HT-29 (cell line): ENCODE results near the gene NAALADL1. TPM values are rescaled to one million over a fixed set of nuclear protein-coding genes. Genes with fewer than 3 reads are reported as not detected.
A peak's percentile ranks its signal among the peaks of the same experiment; 100 is the strongest.

Source experiments
- DNase-seq: peaks from one replicate; pipeline ENCODE4 v3.0.0-alpha.2; 2015; ENCODE audit warnings: low spot score
- total RNA-seq: library from RNA; depleted of rRNA; stranded (reverse); fragments of >200 nt; shearing (Covaris generic); gene quantifications from 2 replicates; pipeline ENCODE4 v1.2.3, GENCODE V29; 2014

The NAALADL1 gene
- total RNA-seq, 1 experiment from 2014 or later: 1.9 TPM

- peak; percentile 26 for DNase-seq
Measured at GRCh38 chr11:65083134-65083833, 24.9 kb upstream of the NAALADL1 start.

DNA sequence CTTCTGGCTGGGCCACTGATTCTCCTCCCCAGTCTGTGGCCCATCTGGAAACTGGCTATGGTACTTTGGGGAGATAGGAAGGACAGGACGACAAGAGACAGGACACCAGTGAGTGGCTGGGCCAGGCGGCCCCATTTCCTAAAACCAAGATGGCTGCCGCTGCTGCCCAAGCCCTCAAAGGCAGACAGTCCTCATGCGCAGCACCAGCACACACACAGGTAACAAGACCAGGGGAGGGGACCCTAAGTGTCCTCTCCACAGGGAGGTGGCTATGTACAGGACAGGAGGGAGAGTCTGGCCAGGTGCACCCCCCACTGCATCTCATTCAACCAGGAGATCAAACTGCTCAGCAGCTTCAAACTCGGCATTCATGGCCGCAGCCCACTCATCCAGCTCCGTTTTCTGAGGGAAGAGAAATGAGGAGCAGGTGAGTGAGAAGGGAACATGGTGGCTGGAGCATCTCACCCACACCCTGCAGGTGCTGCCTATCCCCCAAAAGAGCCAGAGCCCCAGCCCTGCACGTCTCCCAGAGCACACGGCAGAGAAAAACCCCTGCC lies 20.5 kb upstream of the NAALADL1 start:
- DNase-seq: no peak

- peak; percentile 78 for DNase-seq
Measured at GRCh38 chr11:65078151-65078550, 19.8 kb upstream of the NAALADL1 start.

- DNase-seq: no peak
Measured at GRCh38 chr11:65077451-65077850, 19.1 kb upstream of the NAALADL1 start.

DNA sequence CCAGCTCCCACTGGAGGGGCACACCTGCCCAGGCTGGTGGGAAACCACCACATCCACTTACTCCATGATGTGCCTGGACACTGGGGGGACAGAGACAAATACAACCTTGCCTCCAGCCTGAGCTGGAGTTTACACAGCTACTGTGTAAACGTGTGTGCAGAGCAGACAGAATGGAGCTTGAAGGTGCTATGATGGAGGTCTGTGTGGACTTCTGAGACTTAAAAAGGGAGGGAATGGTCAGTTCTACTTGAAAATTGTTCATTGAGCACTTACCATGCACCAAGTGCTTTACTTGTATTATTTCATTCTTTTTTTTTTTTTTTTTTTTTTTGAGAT lies 14.2 kb upstream of the NAALADL1 start:
- DNase-seq: no peak

- DNase-seq: no peak
Measured at GRCh38 chr11:65071907-65072630, 13.7 kb upstream of the NAALADL1 start.

DNA sequence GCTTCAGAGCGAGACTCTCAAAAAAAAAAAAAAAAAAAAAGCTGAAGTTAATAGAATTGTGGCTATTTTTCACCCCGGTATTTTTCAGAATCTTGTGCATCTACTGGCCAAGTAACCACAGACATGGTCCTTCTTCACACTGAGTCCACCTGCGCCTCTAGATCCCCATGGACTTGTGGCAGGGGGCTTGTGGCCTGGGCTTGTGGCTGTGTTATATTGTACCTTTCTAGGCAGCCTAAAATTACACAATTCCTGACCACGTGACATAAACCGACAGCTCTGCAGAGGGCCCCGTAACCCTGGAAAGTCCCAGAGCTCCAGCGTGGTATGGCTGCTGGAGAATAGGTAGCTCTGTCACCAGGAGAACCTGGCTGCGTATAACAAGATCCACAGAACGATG lies 10.9 kb upstream of the NAALADL1 start:
- DNase-seq: no peak

DNA sequence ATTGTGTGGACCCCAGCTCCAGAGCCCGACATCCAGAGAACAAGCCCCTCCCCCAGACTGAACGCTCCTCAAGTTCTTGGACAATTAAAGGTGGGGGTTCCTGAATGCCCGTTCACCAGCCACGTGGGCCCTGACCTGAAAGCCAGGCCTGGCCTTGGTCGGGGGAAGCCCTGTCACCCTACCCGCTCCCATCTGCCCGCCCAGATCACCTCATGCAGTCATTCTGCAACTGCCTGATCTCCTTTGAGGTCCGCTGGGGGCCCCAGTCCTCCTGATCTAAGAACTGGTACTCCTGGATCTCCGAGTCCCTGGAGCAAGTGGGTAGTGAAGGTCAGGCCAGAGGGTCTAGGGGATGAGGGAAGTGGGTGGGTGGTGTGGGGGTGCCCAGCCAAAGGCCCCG lies 9.1 kb upstream of the NAALADL1 start:
- DNase-seq: no peak

- DNase-seq: no peak
Measured at GRCh38 chr11:65066805-65067291, 8.5 kb upstream of the NAALADL1 start.

GRCh38 chr11:65066315-65066714 lies 8.0 kb upstream of the NAALADL1 start:
- no peak for DNase-seq

GRCh38 chr11:65065851-65066250 lies 7.5 kb upstream of the NAALADL1 start:
- DNase-seq: no peak

- no peak for DNase-seq
Measured at GRCh38 chr11:65064847-65065240, 6.5 kb upstream of the NAALADL1 start.

GRCh38 chr11:65063532-65063931 lies 5.2 kb upstream of the NAALADL1 start:
- DNase-seq: no peak

DNA sequence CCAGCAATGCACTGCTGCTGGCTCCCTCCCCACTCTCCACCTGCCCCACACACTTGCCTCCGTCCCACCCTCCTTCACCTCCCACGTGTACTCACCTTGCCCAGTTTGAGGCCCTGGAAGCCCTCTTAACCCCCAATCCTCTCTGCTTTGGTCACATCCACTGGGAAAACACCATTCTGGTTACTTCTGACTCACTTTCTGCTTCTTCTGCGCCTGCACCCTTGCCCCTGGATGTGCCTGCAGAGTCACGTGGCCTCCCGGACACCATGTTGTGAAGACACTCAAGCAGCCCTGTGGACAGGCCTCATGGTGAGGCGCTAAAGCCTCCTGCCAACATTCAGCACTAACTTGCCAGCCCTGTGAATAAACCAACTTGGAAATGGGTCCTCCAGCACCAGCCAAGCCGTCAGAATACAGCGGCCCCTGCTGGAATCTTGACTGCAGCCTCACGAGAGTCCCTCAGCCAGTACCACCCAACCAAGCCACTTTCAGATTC lies 2.6 kb upstream of the NAALADL1 start:
- DNase-seq: peak; percentile 34

GRCh38 chr11:65059959-65060824 lies 1.8 kb upstream of the NAALADL1 start:
- DNase-seq: no peak

DNA sequence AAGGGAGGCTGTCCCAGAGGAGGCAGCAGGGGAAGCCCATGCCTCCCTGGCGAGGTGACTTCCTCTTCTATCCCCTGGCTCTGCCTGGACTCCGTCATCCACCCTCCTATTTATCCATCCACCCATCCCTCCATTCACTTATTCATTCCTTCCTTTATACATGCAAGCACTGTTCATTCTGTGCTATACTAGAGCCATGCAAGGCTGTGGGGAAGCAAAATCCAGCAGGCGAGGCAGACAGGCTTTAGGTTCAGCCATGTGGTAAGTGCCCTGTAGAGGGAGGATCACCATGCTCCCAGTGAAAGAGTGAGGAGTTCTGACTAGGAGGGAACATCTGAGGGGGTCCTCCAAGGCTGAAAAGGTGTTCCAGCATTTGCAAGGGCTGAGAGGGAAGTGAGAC lies 1.2 kb upstream of the NAALADL1 start:
- no peak for DNase-seq

DNA sequence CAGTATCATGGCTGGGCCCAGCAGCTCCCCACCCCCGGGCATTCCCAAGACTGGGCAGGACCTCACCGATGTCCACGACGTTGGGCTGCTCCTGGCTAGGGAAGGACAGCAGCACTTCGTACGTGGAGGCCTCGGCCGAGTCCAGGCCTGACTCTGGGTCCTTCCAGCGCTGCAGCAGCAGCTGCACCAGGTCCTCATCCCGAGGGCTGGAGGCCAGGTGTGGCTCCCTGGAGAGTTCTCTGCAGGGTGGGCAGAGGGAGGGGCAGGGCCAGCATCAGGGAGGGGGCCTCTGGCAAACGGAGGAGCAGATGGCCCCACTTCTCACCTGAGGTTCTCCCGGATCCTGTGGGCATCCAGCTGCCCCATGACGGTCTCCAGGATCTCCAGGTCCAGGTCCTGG lies 341 bp downstream of the NAALADL1 start:
- DNase-seq: no peak

- DNase-seq: no peak
Measured at GRCh38 chr11:65057526-65057925, 827 bp downstream of the NAALADL1 start.

DNA sequence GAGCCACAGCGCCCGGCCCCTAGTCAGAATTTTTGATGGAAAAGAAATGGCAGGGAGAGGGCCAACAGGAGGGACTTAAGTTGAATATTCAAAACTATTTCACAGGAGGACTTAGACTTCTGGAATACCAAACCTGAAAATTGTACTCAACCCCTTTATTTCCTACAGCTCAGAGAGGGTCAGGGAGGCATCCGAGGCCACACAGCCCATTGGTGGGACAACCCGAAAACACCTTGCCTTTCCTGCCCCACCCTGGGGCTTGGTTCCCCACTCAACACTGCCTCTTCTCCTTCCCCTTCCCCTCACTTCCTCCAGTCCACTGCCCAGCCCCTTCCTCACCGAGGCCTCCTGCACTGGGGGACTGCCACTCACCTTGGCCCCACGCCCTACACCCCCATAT lies 1.4 kb downstream of the NAALADL1 start:
- DNase-seq: no peak

- DNase-seq: no peak
Measured at GRCh38 chr11:65055538-65055937, 2.8 kb downstream of the NAALADL1 start.

DNA sequence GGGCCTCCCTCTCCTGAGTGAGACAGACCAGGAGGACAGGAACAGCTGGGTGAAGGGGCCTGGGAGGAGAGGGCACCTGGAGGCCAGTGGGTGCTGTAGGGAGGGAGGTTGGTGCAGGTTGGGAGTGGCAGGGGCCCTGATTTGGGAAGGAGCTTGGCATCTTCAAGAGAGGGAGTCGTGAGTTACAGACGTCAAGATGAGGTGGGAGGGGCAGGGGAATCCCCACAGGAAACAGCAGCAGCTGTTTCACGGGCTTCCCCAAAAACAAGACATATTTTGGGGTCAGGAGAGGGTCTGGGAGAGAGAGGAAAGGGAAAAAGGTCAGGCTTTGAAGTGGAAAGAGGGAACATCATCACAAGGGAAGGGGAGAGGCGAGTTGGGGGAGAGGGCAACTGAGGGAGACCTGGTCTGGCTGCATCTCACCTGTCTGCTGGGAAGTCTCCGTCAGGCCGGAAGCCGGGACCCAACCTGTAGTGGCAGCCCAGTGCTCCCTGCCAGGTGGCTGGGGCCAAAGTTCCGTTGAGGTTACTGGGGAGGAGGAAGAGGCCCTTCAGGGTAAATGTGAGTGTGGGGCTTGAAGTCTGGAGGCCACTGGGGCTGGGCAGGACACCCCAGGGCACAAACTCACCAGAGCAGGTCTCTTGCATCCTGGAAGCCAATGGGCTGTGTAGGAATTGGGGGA lies 4.4 kb downstream of the NAALADL1 start:
- no peak for DNase-seq
